Natural killer cell (primary cell): Measurements from ENCODE around the gene CUL2. TPM values are rescaled to one million over a fixed set of nuclear protein-coding genes. Genes with fewer than 3 reads are reported as not detected.
A peak's percentile ranks its signal among the peaks of the same experiment; 100 is the strongest.

Source experiments
- ATAC-seq, 3 donors: fragments of 150-1000 bp in 2 of 3; fragments of 200-7000 bp in 1 of 3; cut with Tn5 transposase; 1 replicate in 1 of 3; 2 replicates in 2 of 3; pipeline ENCODE4 v1.10.0; 2021; ENCODE audit warnings: mild to moderate bottlenecking in 2 of 3, moderate library complexity in 2 of 3
- DNase-seq, 2 donors: peaks; one replicate each; pipeline versions ENCODE4 v3.0.0 to v3.0.0-alpha.2; 2013 to 2021; ENCODE audit warnings: mixed read lengths in 1 of 2
- H3K27ac ChIP-seq: one replicate; pipeline ENCODE4 v1.5.1; 2013; ENCODE audit warnings: mild to moderate bottlenecking, low read length
- H3K27me3 ChIP-seq: one replicate; pipeline ENCODE4 v1.6.1; 2013; ENCODE audit warnings: low read length; ENCODE audit not compliant: control insufficient read depth, insufficient read depth
- H3K36me3 ChIP-seq: one replicate; pipeline ENCODE4 v1.6.1; 2013; ENCODE audit warnings: low read length; ENCODE audit not compliant: control insufficient read depth, insufficient read depth
- H3K4me1 ChIP-seq: one replicate; pipeline ENCODE4 v1.6.1; 2013; ENCODE audit warnings: low read length; ENCODE audit not compliant: control insufficient read depth, insufficient read depth
- H3K4me3 ChIP-seq: one replicate; pipeline ENCODE4 v1.5.1; 2013; ENCODE audit warnings: low read length
- H3K9me3 ChIP-seq: one replicate; pipeline ENCODE4 v1.6.1; 2013; ENCODE audit warnings: low read length; ENCODE audit not compliant: control insufficient read depth, insufficient read depth
- H3K27ac Mint-ChIP-seq, 2 donors: one replicate each; pipeline ENCODE4 v1.8.0; 2022; ENCODE audit warnings: mild to moderate bottlenecking in 2 of 2, mixed read lengths in 2 of 2, moderate library complexity in 1 of 2
- H3K27me3 Mint-ChIP-seq, 2 donors: one replicate each; pipeline ENCODE4 v1.8.0; 2022; ENCODE audit warnings: low read depth in 2 of 2, mixed read lengths in 2 of 2
- H3K36me3 Mint-ChIP-seq: one replicate; pipeline ENCODE4 v1.8.0; 2022; ENCODE audit warnings: mixed read lengths
- H3K4me1 Mint-ChIP-seq, 2 donors: one replicate each; pipeline ENCODE4 v1.8.0; 2022; ENCODE audit warnings: mixed read lengths in 2 of 2
- H3K4me3 Mint-ChIP-seq: one replicate; pipeline ENCODE4 v1.8.0; 2022; ENCODE audit warnings: mild to moderate bottlenecking, moderate library complexity, mixed read lengths
- H3K9me3 Mint-ChIP-seq, 2 donors: one replicate each; pipeline ENCODE4 v1.8.0; 2022; ENCODE audit warnings: mixed read lengths in 2 of 2
- WGBS: methylation state at CpG from one replicate; pipeline ENCODE4 v1.1.7; 2013; ENCODE audit warnings: missing lambda C conversion rate; ENCODE audit not compliant: insufficient coverage; 5-methylcytosine and 5-hydroxymethylcytosine counted together
- intact Hi-C: fragments of 100-400 bp; cut with micrococcal nuclease; formaldehyde crosslinking; loops from one replicate; pipeline ENCODE4 v1.14.2; 2022
- total RNA-seq, 4 donors: library from RNA; stranded (reverse); fragments of 120-200 nt in 1 of 4; gene quantifications; one replicate each; pipeline versions ENCODE4 v1.2.3 to v1.2.4, GENCODE V29; 2013 to 2022
- TF ChIP-seq, protein P1 (sequence below): fragments of 200-600 bp; IDR thresholded peaks from one replicate; pipeline ENCODE4 v1.8.0; 2022; ENCODE audit warnings: antibody characterized with exemption

CUL2 gene
- total RNA-seq, 3 donors from 2014 or later (not counting 1 experiment from before 2014, with no cell fraction given), result 33.5 to 41.6 (median 41.3) TPM

DNA sequence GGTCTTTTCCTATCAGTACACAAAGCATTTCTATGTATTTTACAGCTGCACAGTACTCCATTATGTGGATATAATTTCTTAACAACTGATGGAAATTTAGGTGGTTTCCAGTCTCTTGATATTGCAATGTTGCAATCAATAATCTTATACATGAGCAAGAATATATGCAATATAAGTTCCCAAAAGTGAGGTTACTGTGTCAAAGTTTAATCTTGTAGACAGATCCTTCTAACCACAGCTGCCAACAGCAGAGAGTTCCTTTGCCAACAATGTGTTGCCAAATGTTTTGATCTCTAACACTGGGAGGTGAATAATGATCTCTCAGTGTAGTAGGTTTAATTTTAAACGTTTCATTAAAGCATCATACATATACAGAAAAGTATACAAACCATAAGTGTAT is 54.5 kb downstream of the CUL2 start:
- DNase-seq (no peak), ATAC-seq (no peak)
- Mint-ChIP-seq H3K9me3 (no peaks in the 10 kb centered on the region), H3K27me3 (no peaks in the 10 kb centered on the region), H3K4me1 (peaks cover 0 to 9% of the 10 kb centered on the region in 2 donors), H3K4me3 (no peak overlapping the region), H3K36me3 (peaks cover 7% of the 10 kb centered on the region), H3K27ac (peak overlapping the region; percentile 7 to 53)
- no CpG with 5 or more reads among the region's 1 CpG for WGBS
- Histone ChIP-seq H3K27ac (no peak overlapping the region), H3K9me3 (no peaks in the 10 kb centered on the region), H3K4me1 (no peaks in the 10 kb centered on the region), H3K4me3 (no peak overlapping the region), H3K27me3 (no peaks in the 10 kb centered on the region), H3K36me3 (peaks cover 62% of the 10 kb centered on the region)
- intact Hi-C loops, result no loop called here
- TF ChIP-seq, protein P1, sequence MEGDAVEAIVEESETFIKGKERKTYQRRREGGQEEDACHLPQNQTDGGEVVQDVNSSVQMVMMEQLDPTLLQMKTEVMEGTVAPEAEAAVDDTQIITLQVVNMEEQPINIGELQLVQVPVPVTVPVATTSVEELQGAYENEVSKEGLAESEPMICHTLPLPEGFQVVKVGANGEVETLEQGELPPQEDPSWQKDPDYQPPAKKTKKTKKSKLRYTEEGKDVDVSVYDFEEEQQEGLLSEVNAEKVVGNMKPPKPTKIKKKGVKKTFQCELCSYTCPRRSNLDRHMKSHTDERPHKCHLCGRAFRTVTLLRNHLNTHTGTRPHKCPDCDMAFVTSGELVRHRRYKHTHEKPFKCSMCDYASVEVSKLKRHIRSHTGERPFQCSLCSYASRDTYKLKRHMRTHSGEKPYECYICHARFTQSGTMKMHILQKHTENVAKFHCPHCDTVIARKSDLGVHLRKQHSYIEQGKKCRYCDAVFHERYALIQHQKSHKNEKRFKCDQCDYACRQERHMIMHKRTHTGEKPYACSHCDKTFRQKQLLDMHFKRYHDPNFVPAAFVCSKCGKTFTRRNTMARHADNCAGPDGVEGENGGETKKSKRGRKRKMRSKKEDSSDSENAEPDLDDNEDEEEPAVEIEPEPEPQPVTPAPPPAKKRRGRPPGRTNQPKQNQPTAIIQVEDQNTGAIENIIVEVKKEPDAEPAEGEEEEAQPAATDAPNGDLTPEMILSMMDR, result no peak

DNA sequence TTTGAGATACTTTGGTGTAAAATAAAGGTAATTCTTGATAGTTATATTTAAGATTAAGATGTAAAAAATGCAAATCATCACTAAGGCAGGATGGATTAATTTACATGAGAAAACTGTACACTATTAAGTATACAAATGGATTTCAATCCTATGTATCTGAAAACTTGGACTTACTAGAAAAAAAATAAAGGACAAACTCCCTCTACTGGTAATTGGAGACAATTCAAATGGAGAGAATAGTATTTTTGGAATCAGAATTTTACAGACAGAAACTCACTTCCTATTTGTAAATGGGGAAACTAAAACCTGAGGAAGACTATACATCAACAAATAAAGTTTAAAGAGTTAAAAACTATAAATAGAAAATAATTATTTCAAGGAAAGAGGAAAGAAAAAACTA is 62.6 kb downstream of the CUL2 start:
- H3K4me3 Mint-ChIP-seq, result no peak overlapping the region
- H3K27me3 Mint-ChIP-seq, result no peaks in the 10 kb centered on the region
- TF ChIP-seq, protein P1, result no peak
- Histone ChIP-seq H3K4me3 (no peak overlapping the region), H3K27me3 (no peaks in the 10 kb centered on the region), H3K36me3 (peaks cover 74% of the 10 kb centered on the region), H3K9me3 (no peaks in the 10 kb centered on the region), H3K27ac (no peak overlapping the region), H3K4me1 (no peaks in the 10 kb centered on the region)
- H3K27ac Mint-ChIP-seq, result no peak overlapping the region
- ATAC-seq (no peak), DNase-seq (no peak)
- H3K9me3 Mint-ChIP-seq, result no peaks in the 10 kb centered on the region
- intact Hi-C loops, result no loop called here
- peaks cover 9% of the 10 kb centered on the region for H3K36me3 Mint-ChIP-seq
- peaks cover 0 to 9% of the 10 kb centered on the region in 2 donors for H3K4me1 Mint-ChIP-seq

DNA sequence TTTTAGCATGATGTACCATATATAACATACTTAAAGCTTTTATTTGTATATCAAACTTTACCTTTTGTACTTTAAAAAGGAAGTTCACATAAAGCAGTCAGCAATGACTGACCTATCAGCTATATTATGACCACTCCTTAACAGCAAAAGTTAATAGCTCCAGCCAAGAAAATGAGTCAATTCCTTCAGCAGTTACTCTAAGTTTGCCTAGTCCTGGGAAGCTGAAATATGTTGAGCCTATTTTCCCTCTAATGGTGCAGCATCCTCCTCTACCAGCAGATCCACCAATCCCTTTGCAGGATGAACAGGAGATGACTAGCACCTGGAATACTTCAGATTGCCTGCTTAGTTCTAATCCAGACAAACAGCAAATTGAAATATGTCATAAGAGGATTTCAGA is 64.2 kb downstream of the CUL2 start:
- Mint-ChIP-seq H3K4me3 (no peak overlapping the region), H3K27me3 (no peaks in the 10 kb centered on the region), H3K9me3 (no peaks in the 10 kb centered on the region), H3K36me3 (peaks cover 9% of the 10 kb centered on the region), H3K27ac (peak overlapping the region; percentile 31 to 61), H3K4me1 (peaks cover 0 to 9% of the 10 kb centered on the region in 2 donors)
- Histone ChIP-seq H3K36me3 (peaks cover 68% of the 10 kb centered on the region), H3K27me3 (no peaks in the 10 kb centered on the region), H3K4me3 (no peak overlapping the region), H3K27ac (no peak overlapping the region), H3K4me1 (no peaks in the 10 kb centered on the region), H3K9me3 (no peaks in the 10 kb centered on the region)
- TF ChIP-seq, protein P1, result no peak
- intact Hi-C loops, result no loop called here
- ATAC-seq (no peak), DNase-seq (no peak)

DNA sequence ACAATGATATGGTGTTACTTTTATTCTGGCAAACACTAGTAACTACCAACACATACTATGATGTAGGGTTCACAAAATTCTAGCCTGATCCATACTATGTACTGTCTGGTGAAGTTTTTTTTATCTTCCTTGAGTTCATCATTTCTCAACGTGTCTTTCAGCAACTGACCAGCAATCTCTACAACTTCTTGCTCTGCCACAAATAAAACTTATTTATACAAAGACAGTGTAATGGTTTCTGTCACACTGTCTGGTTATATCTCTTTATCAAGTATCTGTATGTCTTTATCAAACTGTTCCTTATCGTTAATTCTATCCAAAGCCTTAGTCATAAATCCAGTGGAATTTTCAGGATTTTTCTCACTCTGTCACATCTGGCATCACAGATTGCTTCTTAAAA is 69.7 kb downstream of the CUL2 start:
- H3K4me3 Mint-ChIP-seq, result no peak overlapping the region
- peaks cover 43% of the 10 kb centered on the region for H3K36me3 ChIP-seq

More for the DNA sequence above, 69.7 kb downstream of the CUL2 start:
- H3K27me3 Mint-ChIP-seq, result no peaks in the 10 kb centered on the region
- TF ChIP-seq, protein P1, result no peak
- H3K27me3 ChIP-seq, result no peaks in the 10 kb centered on the region
- H3K4me1 Mint-ChIP-seq, result peaks cover 0 to 4% of the 10 kb centered on the region in 2 donors
- no peaks in the 10 kb centered on the region for H3K36me3 Mint-ChIP-seq
- H3K4me3 ChIP-seq, result no peak overlapping the region
- no peak overlapping the region for H3K27ac ChIP-seq
- intact Hi-C loops, result no loop called here
- no peak for ATAC-seq
- no peak for DNase-seq
- no peaks in the 10 kb centered on the region for H3K4me1 ChIP-seq
- H3K27ac Mint-ChIP-seq, result peak overlapping the region in 1 of 2 donors; percentile 49
- H3K9me3 ChIP-seq, result no peaks in the 10 kb centered on the region
- H3K9me3 Mint-ChIP-seq, result no peaks in the 10 kb centered on the region
- 90% methylated on average over 2 of the region's 2 CpGs for WGBS
